ENCODE data around the gene NKIRAS2. TPM values are rescaled to one million over a fixed set of nuclear protein-coding genes. Genes with fewer than 3 reads are reported as not detected.
"Not testable (repeated sequence)": the region's sequence is repeated elsewhere in the genome, so short reads cannot be mapped to it uniquely, and the experiment has no call there.

NKIRAS2 gene
- total RNA-seq, 2 donors from 2014 or later = 43.8 to 46.2 TPM

DNA sequence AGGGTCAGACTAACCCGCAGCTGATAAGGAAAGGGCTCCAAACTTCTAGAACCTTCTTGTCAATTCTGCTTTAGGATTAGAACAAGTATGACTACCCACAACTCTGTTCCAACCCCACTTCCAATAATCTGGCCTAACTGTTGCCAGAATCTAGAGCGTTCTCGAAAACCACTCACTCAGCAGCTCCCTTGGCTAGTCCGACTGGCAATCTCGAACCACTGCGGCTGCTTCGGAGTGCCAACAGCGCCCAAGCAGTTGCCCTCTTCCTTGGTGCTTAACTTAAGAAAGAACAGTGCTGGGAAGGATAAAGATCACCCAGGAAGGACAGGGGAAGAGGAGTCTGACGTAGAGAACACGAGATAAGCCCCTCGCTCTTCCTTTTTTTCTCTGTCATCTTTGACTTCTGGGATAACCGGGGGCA, 3.5 kb upstream of the NKIRAS2 start:
- ATAC-seq (ENCODE audit: insufficient number of reproducible peaks, low FRiP score, low read depth) (no peak), DNase-seq (ENCODE audit: low spot score) (no peak)
- Histone ChIP-seq H3K27me3 (replicated peaks; ENCODE audit: insufficient read depth) (no peaks in the 10 kb centered on the region), H3K36me3 (no peaks in the 10 kb centered on the region), H3K27ac (peak overlapping the region; percentile 85 to 91), H3K4me1 (ENCODE audit: control insufficient read depth in 1 of 2, low read depth in 2 of 2) (peaks cover 38 to 68% of the 10 kb centered on the region in 2 donors), H3K4me3 (peak overlapping the region; percentile 95), H3K9me3 (no peaks in the 10 kb centered on the region)
- TF ChIP-seq, protein P1, sequence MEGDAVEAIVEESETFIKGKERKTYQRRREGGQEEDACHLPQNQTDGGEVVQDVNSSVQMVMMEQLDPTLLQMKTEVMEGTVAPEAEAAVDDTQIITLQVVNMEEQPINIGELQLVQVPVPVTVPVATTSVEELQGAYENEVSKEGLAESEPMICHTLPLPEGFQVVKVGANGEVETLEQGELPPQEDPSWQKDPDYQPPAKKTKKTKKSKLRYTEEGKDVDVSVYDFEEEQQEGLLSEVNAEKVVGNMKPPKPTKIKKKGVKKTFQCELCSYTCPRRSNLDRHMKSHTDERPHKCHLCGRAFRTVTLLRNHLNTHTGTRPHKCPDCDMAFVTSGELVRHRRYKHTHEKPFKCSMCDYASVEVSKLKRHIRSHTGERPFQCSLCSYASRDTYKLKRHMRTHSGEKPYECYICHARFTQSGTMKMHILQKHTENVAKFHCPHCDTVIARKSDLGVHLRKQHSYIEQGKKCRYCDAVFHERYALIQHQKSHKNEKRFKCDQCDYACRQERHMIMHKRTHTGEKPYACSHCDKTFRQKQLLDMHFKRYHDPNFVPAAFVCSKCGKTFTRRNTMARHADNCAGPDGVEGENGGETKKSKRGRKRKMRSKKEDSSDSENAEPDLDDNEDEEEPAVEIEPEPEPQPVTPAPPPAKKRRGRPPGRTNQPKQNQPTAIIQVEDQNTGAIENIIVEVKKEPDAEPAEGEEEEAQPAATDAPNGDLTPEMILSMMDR (IDR thresholded peaks at IDR 0.05) = no peak

DNA sequence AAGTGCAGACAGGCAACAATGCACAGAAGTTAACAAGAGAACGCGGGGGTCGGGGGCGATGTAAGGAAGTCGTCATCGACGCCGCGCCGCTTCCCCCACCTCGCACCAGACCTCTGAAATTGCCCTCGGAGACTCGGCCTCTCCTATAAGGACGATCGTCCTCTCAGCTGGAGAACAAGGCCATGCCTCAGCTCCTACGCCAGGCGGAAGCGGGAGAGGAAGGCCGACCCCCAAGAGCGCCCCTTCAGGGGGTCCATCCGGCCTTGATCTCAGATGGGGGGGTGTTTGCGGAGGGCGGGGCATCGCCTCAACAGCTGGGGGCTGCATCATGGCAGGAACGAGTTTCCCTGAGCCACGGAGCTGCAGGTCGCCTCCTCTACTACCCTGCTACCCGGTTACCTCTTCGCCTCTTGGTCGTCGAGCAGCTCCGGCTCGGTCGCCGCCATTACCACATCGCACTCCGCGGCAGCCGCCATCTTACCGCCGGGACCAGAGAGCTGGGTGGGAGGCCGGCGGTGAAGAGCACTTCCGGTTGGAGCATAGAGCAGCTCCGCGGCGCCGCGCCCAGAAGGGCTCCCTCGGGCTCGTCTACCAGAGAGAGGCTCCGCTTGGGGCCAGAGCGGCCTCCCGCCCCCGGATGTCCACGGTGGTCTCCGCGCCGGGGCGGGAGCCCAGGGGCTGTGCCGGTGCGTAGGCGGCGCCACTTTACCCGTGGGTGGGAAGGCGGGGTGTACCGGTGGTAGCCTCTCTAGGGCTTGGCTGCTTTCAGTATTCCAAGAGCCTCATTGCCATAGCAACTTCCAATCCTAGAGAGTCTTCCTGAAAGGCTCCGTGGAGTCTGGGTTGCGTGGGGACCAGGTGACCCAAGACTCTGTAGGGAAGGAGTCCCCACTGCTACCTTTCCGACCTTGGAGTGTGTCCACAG, 2.7 kb upstream of the NKIRAS2 start, which contains the start of gene DNAJC7:
DNAJC7 (minus strand) TSS at position 499 of the 925 bp plus-strand sequence; CDS start at position 476, 23 bp downstream.
- peak within 1 kb of the TSS; percentile 85 to 91 for H3K27ac ChIP-seq

GRCh38 chr17:42017866-42018200, 2.1 kb upstream of the NKIRAS2 start:
- peaks cover 8% of the 10 kb centered on the region for H3K36me3 ChIP-seq
- peaks cover 38 to 57% of the 10 kb centered on the region in 2 donors for H3K4me1 ChIP-seq (ENCODE audit: control insufficient read depth in 1 of 2, low read depth in 2 of 2)
- TF ChIP-seq, protein P1 (IDR thresholded peaks at IDR 0.05) = no peak
- H3K4me3 ChIP-seq = peak overlapping the region; percentile 95
- DNase-seq (ENCODE audit: low spot score) (no peak), ATAC-seq (ENCODE audit: insufficient number of reproducible peaks, low FRiP score, low read depth) (peak; percentile 21)
- H3K9me3 ChIP-seq = no peaks in the 10 kb centered on the region
- H3K27me3 ChIP-seq (replicated peaks; ENCODE audit: insufficient read depth) = no peaks in the 10 kb centered on the region
- H3K27ac ChIP-seq = peak overlapping the region; percentile 85 to 91

More for the DNA sequence above, 2.7 kb upstream of the NKIRAS2 start, which contains the start of gene DNAJC7:
- H3K4me1 ChIP-seq (ENCODE audit: control insufficient read depth in 1 of 2, low read depth in 2 of 2) = peaks cover 38 to 63% of the 10 kb centered on the region in 2 donors
- H3K36me3 ChIP-seq = peaks cover 2% of the 10 kb centered on the region
- peak; percentile 75 for DNase-seq (ENCODE audit: low spot score)
- peak; percentile 57 for ATAC-seq (ENCODE audit: insufficient number of reproducible peaks, low FRiP score, low read depth)
- TF ChIP-seq, protein P1 (IDR thresholded peaks at IDR 0.05) = no peak
- no peaks in the 10 kb centered on the region for H3K9me3 ChIP-seq
- no peaks in the 10 kb centered on the region for H3K27me3 ChIP-seq (replicated peaks; ENCODE audit: insufficient read depth)
- H3K4me3 ChIP-seq = peak within 1 kb of the TSS; percentile 95

- Histone ChIP-seq H3K4me3 (peak overlapping the region; percentile 95), H3K4me1 (ENCODE audit: control insufficient read depth in 1 of 2, low read depth in 2 of 2) (peaks cover 38 to 51% of the 10 kb centered on the region in 2 donors), H3K27me3 (replicated peaks; ENCODE audit: insufficient read depth) (no peaks in the 10 kb centered on the region), H3K9me3 (no peaks in the 10 kb centered on the region), H3K27ac (peak overlapping the region; percentile 85 to 91), H3K36me3 (peaks cover 13% of the 10 kb centered on the region)
- TF ChIP-seq, protein P1 (IDR thresholded peaks at IDR 0.05) = no peak
- DNase-seq (ENCODE audit: low spot score) (no peak), ATAC-seq (ENCODE audit: insufficient number of reproducible peaks, low FRiP score, low read depth) (no peak)
Observed at GRCh38 chr17:42018339-42018738, 1.6 kb upstream of the NKIRAS2 start.

- Histone ChIP-seq H3K27ac (no peak overlapping the region), H3K4me3 (no peak overlapping the region), H3K9me3 (no peaks in the 10 kb centered on the region), H3K4me1 (ENCODE audit: control insufficient read depth in 1 of 2, low read depth in 2 of 2) (peaks cover 33 to 47% of the 10 kb centered on the region in 2 donors), H3K36me3 (peaks cover 18% of the 10 kb centered on the region), H3K27me3 (replicated peaks; ENCODE audit: insufficient read depth) (no peaks in the 10 kb centered on the region)
- DNase-seq (ENCODE audit: low spot score) (no peak), ATAC-seq (ENCODE audit: insufficient number of reproducible peaks, low FRiP score, low read depth) (no peak)
- TF ChIP-seq, protein P1 (IDR thresholded peaks at IDR 0.05) = no peak
Observed at GRCh38 chr17:42018988-42019387, 902 bp upstream of the NKIRAS2 start.

DNA sequence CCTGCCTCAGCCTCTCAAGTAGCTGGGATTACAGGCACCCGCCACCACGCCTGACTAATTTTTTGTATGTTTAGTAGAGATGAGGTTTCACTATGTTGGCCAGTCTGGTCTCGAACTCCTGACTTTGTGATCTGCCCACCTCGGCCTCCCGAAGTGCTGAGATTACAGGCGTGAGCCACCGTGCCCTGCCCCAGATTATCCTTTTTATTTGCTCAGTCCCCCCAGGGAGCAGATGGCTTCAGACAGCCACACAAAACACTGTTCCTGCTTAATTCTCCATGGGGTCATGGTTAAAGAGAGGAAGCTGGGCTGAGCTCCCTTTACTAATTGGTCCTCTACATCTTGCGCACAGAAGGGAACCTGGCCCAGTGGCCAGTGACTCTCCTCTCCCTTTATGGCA, 955 bp downstream of the NKIRAS2 start:
- Histone ChIP-seq H3K36me3 (peaks cover 21% of the 10 kb centered on the region), H3K27ac (peak overlapping the region in 1 of 2 donors; percentile 13), H3K4me1 (ENCODE audit: control insufficient read depth in 1 of 2, low read depth in 2 of 2) (peaks cover 23 to 45% of the 10 kb centered on the region in 2 donors), H3K4me3 (peak overlapping the region; percentile 97)
- H3K9me3 ChIP-seq; H3K27me3 ChIP-seq (replicated peaks; ENCODE audit: insufficient read depth); ATAC-seq (ENCODE audit: insufficient number of reproducible peaks, low FRiP score, low read depth); DNase-seq (ENCODE audit: low spot score): not testable (repeated sequence)

Measured in thoracic aorta (tissue), 2 donors.